Kidney epithelial cell (primary cell): ENCODE data around the gene PNMT. TPM values are rescaled to one million over a fixed set of nuclear protein-coding genes. Genes with fewer than 3 reads are reported as not detected.

Source experiments
- DNase-seq: peaks from one replicate; pipeline ENCODE4 v3.0.0-alpha.2; 2010; ENCODE audit warnings: low read depth
- H3K27me3 ChIP-seq: 2 replicates; pipeline ENCODE4 v1.6.0; 2011; ENCODE audit warnings: low read length; ENCODE audit not compliant: control insufficient read depth, insufficient read depth
- H3K36me3 ChIP-seq: 2 replicates; pipeline ENCODE4 v1.5.1; 2011; ENCODE audit warnings: low read length; ENCODE audit not compliant: control insufficient read depth, insufficient read depth
- H3K4me3 ChIP-seq: 2 replicates; pipeline ENCODE4 v1.5.1; 2011; ENCODE audit warnings: low read depth, mild to moderate bottlenecking, control low read depth, low read length
- CTCF ChIP-seq: IDR thresholded peaks from 2 replicates; pipeline ENCODE4 v1.5.1; 2011; ENCODE audit warnings: mild to moderate bottlenecking, moderate library complexity, low read length, control low read depth, inconsistent platforms; ENCODE audit not compliant: insufficient read depth, poor library complexity, severe bottlenecking
- total RNA-seq: library from RNA; depleted of rRNA; stranded (reverse); fragments of >200 nt; gene quantifications from 2 replicates; pipeline ENCODE4 v1.2.3, GENCODE V29; 2015

PNMT gene
- total RNA-seq, 1 donor from 2014 or later: not detected

DNA sequence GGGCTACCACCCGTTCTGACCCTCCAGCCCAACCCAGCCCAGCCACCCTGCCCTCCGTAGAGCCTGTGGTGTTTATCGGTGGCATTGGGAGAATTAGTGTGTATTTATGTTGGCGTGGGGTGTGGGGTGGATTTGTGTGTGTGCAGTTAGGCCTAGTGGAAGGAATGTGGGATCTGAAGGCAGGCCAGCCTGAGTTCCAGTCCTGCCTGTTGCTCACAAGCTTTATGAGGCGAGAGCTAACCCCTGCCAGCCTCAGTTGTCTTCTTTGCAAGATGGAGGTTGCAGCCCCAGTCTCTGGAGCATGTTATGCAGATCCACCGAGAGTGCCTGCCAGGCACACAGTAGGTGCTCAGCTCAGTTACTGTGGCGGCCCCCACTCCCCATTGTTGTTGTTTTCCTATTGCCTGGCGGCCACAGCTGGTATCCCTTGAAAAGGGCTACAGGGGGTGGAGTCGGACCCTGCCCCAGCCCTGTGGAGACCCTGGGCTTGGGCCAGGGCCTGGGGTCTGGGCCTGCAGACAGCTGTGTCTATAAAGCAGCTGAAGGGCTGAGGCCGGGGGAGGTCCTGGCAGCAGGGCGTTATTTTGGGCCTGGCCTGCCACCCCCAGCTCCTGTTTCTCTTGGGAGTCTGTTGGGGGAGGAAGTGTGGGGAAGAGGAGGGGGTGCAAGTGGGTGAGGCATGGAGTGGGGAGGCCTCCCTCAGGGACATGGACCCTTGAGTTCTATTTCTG, 36.7 kb downstream of the PNMT start:
- no peak overlapping the region for H3K4me3 ChIP-seq
- TF ChIP-seq CTCF: peak; percentile 18
- H3K36me3 ChIP-seq: peaks cover 3% of the 10 kb centered on the region
- H3K27me3 ChIP-seq: no peaks in the 10 kb centered on the region
- no peak for DNase-seq

- DNase-seq: no peak
- Histone ChIP-seq H3K4me3 (no peak overlapping the region), H3K36me3 (peaks cover 6% of the 10 kb centered on the region), H3K27me3 (no peaks in the 10 kb centered on the region)
- no peak for TF ChIP-seq CTCF
These were observed 37.6 kb downstream of the PNMT start for GRCh38 chr17:39705786-39706348.

DNA sequence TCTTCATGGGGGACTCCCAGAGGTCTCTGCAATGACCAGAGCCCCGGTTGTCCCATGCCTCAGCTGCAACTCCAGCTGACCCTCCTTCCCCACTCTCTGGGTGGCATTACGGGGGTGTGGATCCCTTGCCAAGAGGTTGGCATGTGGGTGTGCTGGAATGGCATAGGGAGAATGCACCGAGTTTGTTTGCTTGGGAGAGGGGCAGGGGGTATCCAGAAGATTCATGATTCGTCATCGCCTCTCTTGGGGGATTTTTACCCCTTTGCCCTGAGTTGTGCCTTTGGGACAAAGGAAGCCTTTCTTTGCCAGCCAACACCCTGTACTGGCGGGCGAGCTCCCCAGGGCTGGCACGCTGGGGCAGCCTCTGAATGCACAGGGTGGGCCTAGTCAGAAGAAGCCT, 38.1 kb downstream of the PNMT start:
- no peak for DNase-seq
- TF ChIP-seq CTCF: no peak
- Histone ChIP-seq H3K36me3 (peaks cover 6% of the 10 kb centered on the region), H3K27me3 (no peaks in the 10 kb centered on the region), H3K4me3 (no peak overlapping the region)

GRCh38 chr17:39706921-39707337, 38.7 kb downstream of the PNMT start:
- H3K27me3 ChIP-seq: no peaks in the 10 kb centered on the region
- TF ChIP-seq CTCF: no peak
- no peak overlapping the region for H3K4me3 ChIP-seq
- no peak for DNase-seq
- peaks cover 6% of the 10 kb centered on the region for H3K36me3 ChIP-seq

GRCh38 chr17:39709319-39709997, 41.2 kb downstream of the PNMT start:
- Histone ChIP-seq H3K36me3 (peaks cover 6% of the 10 kb centered on the region), H3K4me3 (no peak overlapping the region), H3K27me3 (no peaks in the 10 kb centered on the region)
- no peak for TF ChIP-seq CTCF
- DNase-seq: no peak
